ENCODE measurements around the gene B4GALT1.

Gene B4GALT1

GRCh38 chr9:33147416-33148169 is 19.5 kb downstream of the B4GALT1 start:
- TF ChIP-seq EZH2 (optimal IDR thresholded peaks at IDR 0.05; ENCODE audit: low read depth, low read length) (no peak), EZH2phosphoT487 (IDR thresholded peaks at IDR 0.05; ENCODE audit: low read length) (no peak), CTCF (IDR thresholded peaks at IDR 0.05; ENCODE audit: low read length) (no peak)
- DNase-seq, result no peak
- no peak overlapping the region for H3K4me2 ChIP-seq (ENCODE audit: low read depth, low read length)
- 0 out of 2 replicates have a peak, but pooled peaks cover 5% of the 10 kb centered on the region for H4K20me1 ChIP-seq (ENCODE audit: insufficient read depth, low read length)
- H3K9me2 ChIP-seq (replicated peaks; ENCODE audit: insufficient read depth, low read length), result no peaks in the 10 kb centered on the region
- H3K36me3 ChIP-seq (replicated peaks; ENCODE audit: insufficient read depth, low read length), result no peaks in the 10 kb centered on the region
- H3K4me3 ChIP-seq (ENCODE audit: low read length), result no peak overlapping the region
- H3K79me2 ChIP-seq (ENCODE audit: low read length), result peaks cover 94% of the 10 kb centered on the region
- H2AFZ ChIP-seq (ENCODE audit: low read length), result no peak overlapping the region
- H3F3A ChIP-seq (ENCODE audit: insufficient read depth, low read length), result no peaks in the 10 kb centered on the region
- no peaks in the 10 kb centered on the region for H3K9me3 ChIP-seq (replicated peaks; ENCODE audit: insufficient read depth, low read length)
- H3K27ac ChIP-seq (ENCODE audit: low read length), result no peak overlapping the region
- no peaks in the 10 kb centered on the region for H3K27me3 ChIP-seq (replicated peaks; ENCODE audit: insufficient read depth, low read length)
- H3K4me1 ChIP-seq (ENCODE audit: low read length), result peaks cover 2% of the 10 kb centered on the region; the same call in 1 of the 2 replicates
- no peak overlapping the region for H3K9ac ChIP-seq (ENCODE audit: low read length)

GRCh38 chr9:33146298-33146697 is 20.8 kb downstream of the B4GALT1 start:
- TF ChIP-seq CTCF (IDR thresholded peaks at IDR 0.05; ENCODE audit: low read length), result no peak
- Histone ChIP-seq H3F3A (ENCODE audit: insufficient read depth, low read length) (no peaks in the 10 kb centered on the region), H3K79me2 (ENCODE audit: low read length) (peaks cover 94% of the 10 kb centered on the region)

GRCh38 chr9:33144551-33144950 is 22.6 kb downstream of the B4GALT1 start:
- Histone ChIP-seq H3F3A (ENCODE audit: insufficient read depth, low read length) (no peaks in the 10 kb centered on the region), H4K20me1 (ENCODE audit: insufficient read depth, low read length) (0 out of 2 replicates have a peak, but pooled peaks cover 5% of the 10 kb centered on the region), H3K36me3 (replicated peaks; ENCODE audit: insufficient read depth, low read length) (no peaks in the 10 kb centered on the region), H3K9ac (ENCODE audit: low read length) (no peak overlapping the region), H3K79me2 (ENCODE audit: low read length) (peaks cover 95% of the 10 kb centered on the region), H3K27ac (ENCODE audit: low read length) (no peak overlapping the region), H3K9me3 (replicated peaks; ENCODE audit: insufficient read depth, low read length) (no peaks in the 10 kb centered on the region), H3K27me3 (replicated peaks; ENCODE audit: insufficient read depth, low read length) (no peaks in the 10 kb centered on the region), H2AFZ (ENCODE audit: low read length) (no peak overlapping the region), H3K9me2 (replicated peaks; ENCODE audit: insufficient read depth, low read length) (no peaks in the 10 kb centered on the region), H3K4me3 (ENCODE audit: low read length) (no peak overlapping the region), H3K4me1 (ENCODE audit: low read length) (no peaks in the 10 kb centered on the region), H3K4me2 (ENCODE audit: low read depth, low read length) (no peak overlapping the region)
- no peak for DNase-seq
- no peak for TF ChIP-seq EZH2 (optimal IDR thresholded peaks at IDR 0.05; ENCODE audit: low read depth, low read length)
- TF ChIP-seq EZH2phosphoT487 (IDR thresholded peaks at IDR 0.05; ENCODE audit: low read length), result no peak
- TF ChIP-seq CTCF (IDR thresholded peaks at IDR 0.05; ENCODE audit: low read length), result no peak

More at GRCh38 chr9:33146298-33146697, 20.8 kb downstream of the B4GALT1 start:
- no peak overlapping the region for H3K4me2 ChIP-seq (ENCODE audit: low read depth, low read length)
- H3K9me2 ChIP-seq (replicated peaks; ENCODE audit: insufficient read depth, low read length), result no peaks in the 10 kb centered on the region
- H3K27me3 ChIP-seq (replicated peaks; ENCODE audit: insufficient read depth, low read length), result no peaks in the 10 kb centered on the region
- H3K9ac ChIP-seq (ENCODE audit: low read length), result no peak overlapping the region
- H4K20me1 ChIP-seq (ENCODE audit: insufficient read depth, low read length), result 0 out of 2 replicates have a peak, but pooled peaks cover 5% of the 10 kb centered on the region
- no peaks in the 10 kb centered on the region for H3K36me3 ChIP-seq (replicated peaks; ENCODE audit: insufficient read depth, low read length)
- H3K4me1 ChIP-seq (ENCODE audit: low read length), result no peaks in the 10 kb centered on the region
- H2AFZ ChIP-seq (ENCODE audit: low read length), result no peak overlapping the region
- no peak overlapping the region for H3K27ac ChIP-seq (ENCODE audit: low read length)
- H3K9me3 ChIP-seq (replicated peaks; ENCODE audit: insufficient read depth, low read length), result no peaks in the 10 kb centered on the region
- H3K4me3 ChIP-seq (ENCODE audit: low read length), result no peak overlapping the region
- DNase-seq, result no peak
